Upper lobe of left lung (tissue), 6 donors: ENCODE data around the gene DNASE2B. TPM values are rescaled to one million over a fixed set of nuclear protein-coding genes. Genes with fewer than 3 reads are reported as not detected.
A peak's percentile ranks its signal among the peaks of the same experiment; 100 is the strongest.

ENCODE experiments used
- ATAC-seq, 2 donors: fragments of 200-7000 bp; cut with Tn5 transposase; one replicate each; pipeline ENCODE4 v1.9.1; 2022; ENCODE audit warnings: mild to moderate bottlenecking in 2 of 2, moderate library complexity in 2 of 2; ENCODE audit not compliant: low FRiP score in 2 of 2
- DNase-seq, 2 donors: peaks; one replicate each; pipeline ENCODE4 v3.0.0-alpha.2; 2019 to 2020
- H3K27ac ChIP-seq, 4 donors: fragments of 200-600 bp; sonication (generic); one replicate each; pipeline ENCODE4 v1.5.1; 2016 to 2019
- H3K27me3 ChIP-seq, 4 donors: fragments of 200-600 bp; sonication (generic); one replicate each; pipeline ENCODE4 v1.5.1; 2017 to 2019
- H3K36me3 ChIP-seq, 4 donors: fragments of 200-600 bp; sonication (generic); one replicate each; pipeline ENCODE4 v1.5.1; 2016 to 2019
- H3K4me1 ChIP-seq, 4 donors: fragments of 200-600 bp; sonication (generic); one replicate each; pipeline ENCODE4 v1.5.1; 2018 to 2019
- H3K4me3 ChIP-seq, 4 donors: fragments of 200-600 bp; sonication (generic); one replicate each; pipeline ENCODE4 v1.5.1; 2017 to 2019; ENCODE audit warnings: mild to moderate bottlenecking in 2 of 4, moderate library complexity in 1 of 4
- H3K9me3 ChIP-seq, 4 donors: fragments of 200-600 bp; sonication (generic); one replicate each; pipeline ENCODE4 v1.5.1; 2018 to 2019
- CTCF ChIP-seq, 6 experiments: fragments of 450-650 bp in 4 of 6; fragments of 200-600 bp in 2 of 6; sonication (generic) in 2 of 6; IDR thresholded peaks; one replicate each; pipeline ENCODE4 v1.5.1; 2016 to 2019; ENCODE audit warnings: antibody characterized with exemption in 6 of 6
- EP300 ChIP-seq, 4 donors: sonication (generic); formaldehyde crosslinking; IDR thresholded peaks; one replicate each; pipeline ENCODE4 v1.5.1; 2017; ENCODE audit warnings: antibody characterized with exemption in 4 of 4, control low read depth in 2 of 4
- POLR2A ChIP-seq, 4 donors: fragments of 450-650 bp; IDR thresholded peaks; one replicate each; pipeline ENCODE4 v1.5.1; 2016 to 2017; ENCODE audit warnings: antibody characterized with exemption in 4 of 4, mild to moderate bottlenecking in 2 of 4
- POLR2AphosphoS5 ChIP-seq, 2 donors: sonication (generic); formaldehyde crosslinking; IDR thresholded peaks; one replicate each; pipeline ENCODE4 v1.5.1; 2017; ENCODE audit warnings: antibody characterized with exemption in 2 of 2
- WGBS, 2 donors: methylation state at CpG; one replicate each; pipeline ENCODE4 v1.1.5; 2017 to 2018; 5-methylcytosine and 5-hydroxymethylcytosine counted together
- total RNA-seq, 6 donors: library from RNA; depleted of rRNA in 4 of 6; stranded (reverse); fragments of >200 nt in 4 of 6; gene quantifications; one replicate each; pipeline versions ENCODE4 v1.1.0 to v1.2.1, GENCODE V29; 2016 to 2021
- donor health status: DM: no; HTN: no; CAD: no; lungs with moderate emphysema.
- donor health status: DM: no; HTN: yes; CAD: no; lungs with severe emphysema.

DNASE2B gene
- total RNA-seq, 6 donors from 2014 or later: 1.5 to 14.7 (median 5.5) TPM; not detected in 1

- Histone ChIP-seq H3K27me3 (no peaks in the 10 kb centered on the region), H3K36me3 (no peaks in the 10 kb centered on the region), H3K9me3 (no peaks in the 10 kb centered on the region), H3K4me3 (no peak overlapping the region), H3K4me1 (no peaks in the 10 kb centered on the region), H3K27ac (no peak overlapping the region)
- 67 to 75% methylated on average over 2 of the region's 2 CpGs for WGBS, 2 donors
- TF ChIP-seq CTCF (IDR thresholded peaks at IDR 0.05): no peak
- no peak for TF ChIP-seq EP300 (IDR thresholded peaks at IDR 0.05)
- no peak for TF ChIP-seq POLR2A (IDR thresholded peaks at IDR 0.05)
- no peak for TF ChIP-seq POLR2AphosphoS5 (IDR thresholded peaks at IDR 0.05)
- no peak for DNase-seq
- peak in 1 of 2 donors; percentile 41 for ATAC-seq
Measured at GRCh38 chr1:84450910-84451309, 52.6 kb downstream of the DNASE2B start.

- ATAC-seq: no peak
Measured at GRCh38 chr1:84452436-84452835, 54.2 kb downstream of the DNASE2B start.

GRCh38 chr1:84462118-84462517 is 63.8 kb downstream of the DNASE2B start:
- WGBS, 2 donors: 63 to 73% methylated on average over 1 of the region's 1 CpG
- no peaks in the 10 kb centered on the region for H3K4me1 ChIP-seq
- no peak for TF ChIP-seq CTCF (IDR thresholded peaks at IDR 0.05)
- TF ChIP-seq POLR2AphosphoS5 (IDR thresholded peaks at IDR 0.05): no peak
- TF ChIP-seq POLR2A (IDR thresholded peaks at IDR 0.05): no peak
- TF ChIP-seq EP300 (IDR thresholded peaks at IDR 0.05): no peak
- no peaks in the 10 kb centered on the region for H3K9me3 ChIP-seq
- no peak overlapping the region for H3K27ac ChIP-seq
- H3K36me3 ChIP-seq: no peaks in the 10 kb centered on the region
- H3K27me3 ChIP-seq: no peaks in the 10 kb centered on the region
- DNase-seq (no peak), ATAC-seq (no peak)
- H3K4me3 ChIP-seq: no peak overlapping the region

More at GRCh38 chr1:84452436-84452835, 54.2 kb downstream of the DNASE2B start:
- H3K9me3 ChIP-seq: no peaks in the 10 kb centered on the region
- no peak for TF ChIP-seq EP300 (IDR thresholded peaks at IDR 0.05)
- TF ChIP-seq POLR2A (IDR thresholded peaks at IDR 0.05): no peak
- TF ChIP-seq POLR2AphosphoS5 (IDR thresholded peaks at IDR 0.05): no peak
- no peak for TF ChIP-seq CTCF (IDR thresholded peaks at IDR 0.05)
- H3K27me3 ChIP-seq: no peaks in the 10 kb centered on the region
- WGBS, 2 donors: 63 to 66% methylated on average over 3 of the region's 3 CpGs
- H3K4me1 ChIP-seq: no peaks in the 10 kb centered on the region
- H3K36me3 ChIP-seq: no peaks in the 10 kb centered on the region
- H3K4me3 ChIP-seq: no peak overlapping the region
- no peak for DNase-seq
- H3K27ac ChIP-seq: no peak overlapping the region

Other genes starting within 250 kb of the DNASE2B start
- gene SAMD13, start 96.8 kb upstream of the DNASE2B start, total RNA-seq: 1 to 10 TPM in 2 of 6 donors, under 1 TPM in 2, not detected in 2; 0.71 to 1.9 (median 0.90) TPM
- 10 to 100 TPM; 12.2 to 46.4 (median 25.4) TPM for gene RPF1, start 80.8 kb downstream of the DNASE2B start, total RNA-seq
- 10 to 100 TPM in 1 of 6 donors, 1 to 10 TPM in 4, not detected in 1; 1.4 to 19.9 (median 1.7) TPM for gene SPATA1, start 107.9 kb downstream of the DNASE2B start, total RNA-seq
- gene GNG5, start 108.1 kb downstream of the DNASE2B start, total RNA-seq: 100 to 1,000 TPM in 3 of 6 donors, 10 to 100 TPM in 3; 54.5 to 151 (median 102) TPM
- 10 to 100 TPM in 5 of 6 donors, 1 to 10 TPM in 1; 3.0 to 24.7 (median 19.0) TPM for gene CTBS, start 176.0 kb downstream of the DNASE2B start, total RNA-seq